Measurements from ENCODE around the gene RNF180. TPM values are rescaled to one million over a fixed set of nuclear protein-coding genes. Genes with fewer than 3 reads are reported as not detected.

RNF180 gene, protein sequence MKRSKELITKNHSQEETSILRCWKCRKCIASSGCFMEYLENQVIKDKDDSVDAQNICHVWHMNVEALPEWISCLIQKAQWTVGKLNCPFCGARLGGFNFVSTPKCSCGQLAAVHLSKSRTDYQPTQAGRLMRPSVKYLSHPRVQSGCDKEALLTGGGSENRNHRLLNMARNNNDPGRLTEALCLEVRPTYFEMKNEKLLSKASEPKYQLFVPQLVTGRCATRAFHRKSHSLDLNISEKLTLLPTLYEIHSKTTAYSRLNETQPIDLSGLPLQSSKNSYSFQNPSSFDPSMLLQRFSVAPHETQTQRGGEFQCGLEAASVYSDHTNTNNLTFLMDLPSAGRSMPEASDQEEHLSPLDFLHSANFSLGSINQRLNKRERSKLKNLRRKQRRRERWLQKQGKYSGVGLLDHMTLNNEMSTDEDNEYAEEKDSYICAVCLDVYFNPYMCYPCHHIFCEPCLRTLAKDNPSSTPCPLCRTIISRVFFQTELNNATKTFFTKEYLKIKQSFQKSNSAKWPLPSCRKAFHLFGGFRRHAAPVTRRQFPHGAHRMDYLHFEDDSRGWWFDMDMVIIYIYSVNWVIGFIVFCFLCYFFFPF
- total RNA-seq: 10 to 100 TPM; 18.8 to 45.4 (median 30.9) TPM

GRCh38 chr5:64165500-64166200 lies at the start of gene RNF180:
Gene RNF180 (plus strand): TSS chr5:64165843. CDS start chr5:64200808, 34,965 bp downstream.
- no peaks in the 10 kb centered on the region for H3K9me3 ChIP-seq
- intact Hi-C loops (cut with DNase I; ENCODE audit: low total_unique reads): no loop called here
- H3K27ac ChIP-seq: peak within 1 kb of the TSS; percentile 82 to 90
- TF ChIP-seq POLR2A (IDR thresholded peaks at IDR 0.05) (no peak), CTCF (IDR thresholded peaks at IDR 0.05) (no peak)
- DNase-seq: peak; percentile 30 to 48
- H3K4me3 ChIP-seq: peak within 1 kb of the TSS; percentile 56 to 85
- H3K4me1 ChIP-seq: no peaks in the 10 kb centered on the region
- no peaks in the 10 kb centered on the region for H3K36me3 ChIP-seq
- no peaks in the 10 kb centered on the region for H3K27me3 ChIP-seq

DNA sequence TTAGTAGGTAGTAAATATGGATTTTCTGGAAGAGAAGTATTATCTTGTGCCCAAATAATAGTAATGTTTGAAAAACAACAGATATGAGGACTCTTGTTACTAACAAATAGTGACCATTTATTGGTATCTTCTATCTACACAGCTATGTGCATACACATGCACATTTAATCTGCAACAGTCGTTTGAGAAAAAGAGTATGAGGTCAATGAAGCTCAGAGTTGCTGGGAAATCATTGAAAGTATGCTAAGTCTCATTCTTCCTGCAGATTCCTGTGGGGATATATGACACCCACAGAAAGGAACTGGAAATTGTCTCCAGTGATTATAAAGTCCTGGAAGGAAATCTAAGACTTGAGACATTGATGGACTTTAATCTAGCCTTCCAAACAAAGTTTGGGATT lies 40.1 kb upstream of the RNF180 start:
- TF ChIP-seq POLR2A (IDR thresholded peaks at IDR 0.05): no peak
- no peaks in the 10 kb centered on the region for H3K27me3 ChIP-seq
- intact Hi-C loops (cut with DNase I; ENCODE audit: low total_unique reads): no loop called here
- no peaks in the 10 kb centered on the region for H3K4me1 ChIP-seq
- no peaks in the 10 kb centered on the region for H3K36me3 ChIP-seq
- no peaks in the 10 kb centered on the region for H3K9me3 ChIP-seq
- no peak overlapping the region for H3K27ac ChIP-seq
- H3K4me3 ChIP-seq: no peak overlapping the region
- DNase-seq: no peak

DNA sequence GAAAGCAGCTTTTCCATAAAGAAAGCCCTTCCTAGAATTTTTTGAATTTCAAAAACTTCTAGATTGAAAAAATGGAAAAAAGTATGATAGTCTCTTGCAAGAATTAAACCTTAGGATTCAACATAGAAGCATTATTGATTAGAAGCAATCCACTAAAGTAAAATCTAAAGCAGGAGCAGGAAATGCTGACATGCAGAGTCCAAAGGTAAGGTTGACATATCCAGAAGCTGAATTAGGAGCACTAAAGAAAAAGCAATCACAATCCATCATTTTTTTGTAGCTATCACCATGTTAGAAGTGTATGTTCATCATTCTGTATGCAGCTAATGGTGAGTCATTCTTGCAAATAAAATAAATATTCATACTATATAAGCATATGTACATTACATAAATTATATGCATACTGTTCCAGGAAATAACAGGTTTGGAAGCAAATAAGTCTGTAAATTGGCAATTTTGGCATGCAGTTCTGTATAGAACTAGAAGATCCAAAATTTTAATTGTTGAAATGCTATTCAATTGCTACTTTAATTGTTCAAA lies 39.4 kb upstream of the RNF180 start:
- intact Hi-C loops (cut with DNase I; ENCODE audit: low total_unique reads): no loop called here
- TF ChIP-seq POLR2A (IDR thresholded peaks at IDR 0.05) (no peak), CTCF (IDR thresholded peaks at IDR 0.05) (no peak)
- Histone ChIP-seq H3K4me3 (no peak overlapping the region), H3K9me3 (no peaks in the 10 kb centered on the region), H3K27ac (no peak overlapping the region), H3K27me3 (no peaks in the 10 kb centered on the region), H3K36me3 (no peaks in the 10 kb centered on the region), H3K4me1 (no peaks in the 10 kb centered on the region)
- DNase-seq: no peak

GRCh38 chr5:64140018-64140417 lies 25.6 kb upstream of the RNF180 start:
- Histone ChIP-seq H3K36me3 (no peaks in the 10 kb centered on the region), H3K27me3 (no peaks in the 10 kb centered on the region), H3K4me1 (no peaks in the 10 kb centered on the region), H3K27ac (no peak overlapping the region), H3K4me3 (no peak overlapping the region), H3K9me3 (no peaks in the 10 kb centered on the region)
- TF ChIP-seq POLR2A (IDR thresholded peaks at IDR 0.05) (no peak), CTCF (IDR thresholded peaks at IDR 0.05) (no peak)
- no peak for DNase-seq
- intact Hi-C loops (cut with DNase I; ENCODE audit: low total_unique reads): no loop called here

- DNase-seq: no peak
- Histone ChIP-seq H3K4me3 (no peak overlapping the region), H3K27ac (peak overlapping the region; percentile 6 to 46), H3K36me3 (no peaks in the 10 kb centered on the region), H3K27me3 (no peaks in the 10 kb centered on the region), H3K4me1 (no peaks in the 10 kb centered on the region), H3K9me3 (no peaks in the 10 kb centered on the region)
- no peak for TF ChIP-seq POLR2A (IDR thresholded peaks at IDR 0.05)
- no peak for TF ChIP-seq CTCF (IDR thresholded peaks at IDR 0.05)
- intact Hi-C loops (cut with DNase I; ENCODE audit: low total_unique reads): loop anchor here (5.0 kb wide), 1 partner anchor 63 kb away; no protein-coding TSS in a partner anchor
Observed at GRCh38 chr5:64144425-64145215, 21.0 kb upstream of the RNF180 start.
